Measurements from ENCODE around the gene HECW1.

Gene HECW1

GRCh38 chr7:43511769-43512515, 399.5 kb downstream of the HECW1 start:
- no peak for DNase-seq

- DNase-seq = peak; percentile 37
These were observed 400.8 kb downstream of the HECW1 start for GRCh38 chr7:43513251-43513650.

- DNase-seq = no peak
These were observed 404.3 kb downstream of the HECW1 start for GRCh38 chr7:43516581-43517342.

DNA sequence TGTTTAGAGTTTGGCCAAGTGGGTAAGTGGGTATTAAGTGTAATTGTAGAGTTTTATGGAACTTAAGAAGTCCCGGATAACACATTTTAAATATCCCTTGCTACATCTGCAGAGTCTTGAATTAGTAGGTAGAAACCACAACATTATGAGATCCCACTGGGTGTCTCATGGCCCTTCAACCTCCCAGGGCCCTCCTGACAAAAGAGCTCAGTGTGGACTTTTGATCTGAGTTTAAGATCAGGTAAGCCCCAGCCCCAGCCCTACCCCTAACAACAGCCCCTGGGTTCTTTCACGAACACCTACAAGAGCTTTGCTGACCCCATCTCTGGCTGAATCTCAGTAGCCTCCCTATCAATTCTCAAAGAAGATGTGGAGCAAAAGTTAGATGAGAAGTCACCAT, 405.0 kb downstream of the HECW1 start:
- DNase-seq = no peak

- DNase-seq = no peak
These were observed 407.8 kb downstream of the HECW1 start for GRCh38 chr7:43520201-43520600.

DNA sequence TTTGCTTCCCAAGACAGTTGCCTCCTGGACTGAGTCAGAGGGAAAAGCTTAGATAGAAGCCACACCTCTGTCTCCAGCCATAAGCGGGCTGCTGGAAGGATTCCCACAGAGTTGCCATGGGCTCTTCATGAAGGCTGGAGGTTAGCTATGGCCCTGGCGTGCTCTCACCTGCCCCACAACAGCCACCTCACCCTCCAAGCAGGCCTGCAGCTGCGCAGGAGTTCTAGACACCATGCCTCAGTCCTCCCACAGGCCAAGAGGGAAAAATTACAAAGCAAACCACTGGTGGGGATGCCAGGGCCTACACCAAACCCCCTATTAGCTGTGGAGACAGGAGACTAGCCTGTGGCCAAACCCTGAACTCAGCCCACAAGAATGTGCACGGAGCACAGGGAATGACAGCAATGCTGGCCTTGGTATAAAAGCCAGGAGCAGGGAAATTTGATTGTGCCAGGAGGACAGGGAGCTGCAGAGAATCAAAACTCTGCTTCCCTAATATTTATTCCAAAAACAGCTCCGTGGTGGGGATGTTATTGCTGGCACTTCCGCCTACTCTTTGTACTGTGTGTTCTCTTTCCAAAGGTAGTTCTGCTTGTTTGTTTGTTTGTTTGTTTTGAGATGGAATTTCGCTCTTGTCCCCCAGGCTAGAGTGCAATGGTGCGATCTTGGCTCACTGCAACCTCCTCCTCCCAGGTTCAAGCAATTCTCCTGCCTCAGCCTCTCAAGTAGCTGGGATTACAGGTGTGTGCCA, 410.1 kb downstream of the HECW1 start:
- DNase-seq = no peak

DNA sequence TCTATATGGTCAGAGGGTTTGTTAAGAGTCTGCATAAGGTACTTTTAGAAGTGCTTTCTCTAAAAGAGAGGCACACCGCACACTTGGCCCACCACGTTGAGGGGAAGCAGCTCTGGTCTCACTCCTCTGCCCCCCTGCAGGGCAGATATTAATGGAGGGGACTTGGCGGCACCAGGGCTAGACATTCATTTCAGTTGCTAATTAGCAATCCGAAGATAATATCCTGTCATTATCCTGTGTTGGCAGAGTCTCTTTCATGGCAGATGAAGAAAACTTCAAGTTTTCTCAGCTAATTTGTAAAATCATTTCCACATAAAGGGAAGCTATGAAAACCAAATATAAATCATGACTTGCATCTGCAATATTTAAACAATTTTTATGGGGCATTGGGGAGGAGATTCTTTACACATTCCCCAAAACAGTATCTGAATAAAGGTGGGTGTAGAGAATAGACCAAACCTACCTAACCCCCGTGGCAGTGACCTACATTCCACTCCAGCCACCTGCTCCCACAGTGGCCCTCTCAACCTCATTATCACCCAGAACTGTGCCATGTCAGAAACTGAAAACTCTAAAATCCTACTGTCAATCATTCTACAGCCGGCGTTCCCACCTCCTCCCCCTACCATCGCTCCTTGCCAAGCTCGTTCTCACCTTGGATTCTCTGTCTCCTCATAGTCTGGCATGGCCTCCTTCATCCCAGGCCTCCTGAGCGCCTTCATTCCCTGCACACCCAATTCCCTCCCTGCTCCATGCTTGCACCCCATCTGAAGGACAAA, 416.3 kb downstream of the HECW1 start:
- no peak for DNase-seq

- DNase-seq = no peak
These were observed 418.3 kb downstream of the HECW1 start for GRCh38 chr7:43530553-43531410.

DNA sequence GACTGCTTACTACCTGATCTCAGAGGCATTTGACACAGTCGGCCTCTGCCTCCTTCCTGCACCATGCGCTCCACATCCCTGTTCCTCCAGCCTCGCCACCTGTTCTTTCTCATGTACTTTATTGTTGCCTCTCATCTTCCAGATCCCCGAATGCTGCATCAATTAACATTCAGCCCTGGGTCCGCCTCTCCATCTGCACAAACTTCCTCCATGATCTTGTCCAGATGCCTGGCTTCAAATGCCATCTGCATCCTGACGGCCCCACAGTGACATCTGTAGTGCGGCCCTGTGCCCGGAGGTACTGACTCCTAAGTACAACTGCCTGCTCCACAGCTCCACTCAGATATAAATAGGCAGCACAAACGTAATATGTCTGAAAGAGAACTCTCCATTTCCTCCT, 419.3 kb downstream of the HECW1 start:
- no peak for DNase-seq

- DNase-seq = no peak
These were observed 421.5 kb downstream of the HECW1 start for GRCh38 chr7:43533801-43534479.

GRCh38 chr7:43535031-43535451, 422.6 kb downstream of the HECW1 start:
- DNase-seq = no peak

DNA sequence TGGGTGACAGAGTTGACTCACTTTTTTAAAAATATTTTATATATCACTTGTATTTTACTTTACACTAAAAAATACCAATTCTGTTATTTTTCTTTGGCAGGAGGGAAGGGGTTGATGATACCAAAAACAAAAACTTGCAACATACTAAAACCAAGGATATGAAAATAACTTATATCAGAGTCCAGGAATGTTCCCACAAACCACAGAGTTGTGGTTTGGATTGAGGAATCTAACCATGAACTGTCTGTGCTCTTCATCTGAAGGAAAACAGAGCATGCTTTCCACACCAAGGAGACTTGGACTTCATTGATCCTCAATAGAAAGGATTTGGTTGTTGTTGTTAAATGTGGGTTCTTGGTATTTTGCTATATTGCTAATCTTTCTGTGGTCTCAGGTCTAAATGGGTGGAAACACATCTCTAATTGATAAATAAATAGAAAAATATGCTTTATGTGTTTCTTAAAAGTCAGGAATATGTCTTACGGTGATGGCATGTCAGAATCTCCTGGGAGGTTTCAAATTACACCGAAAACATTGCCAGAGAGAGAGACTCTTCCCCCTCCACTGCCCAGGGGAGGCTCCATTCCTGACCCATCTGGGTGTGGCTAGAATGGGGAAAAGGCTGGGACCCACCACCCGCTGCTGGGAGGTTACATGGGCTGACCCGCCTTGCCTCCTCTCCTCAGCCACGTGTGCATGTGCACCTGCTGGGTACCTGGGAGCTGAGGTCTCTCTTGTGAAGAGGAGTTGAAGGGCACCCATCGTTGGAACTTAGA, 423.6 kb downstream of the HECW1 start:
- no peak for DNase-seq

GRCh38 chr7:43536773-43537172, 424.3 kb downstream of the HECW1 start:
- DNase-seq = no peak

GRCh38 chr7:43537765-43538403, 425.4 kb downstream of the HECW1 start:
- no peak for DNase-seq

DNA sequence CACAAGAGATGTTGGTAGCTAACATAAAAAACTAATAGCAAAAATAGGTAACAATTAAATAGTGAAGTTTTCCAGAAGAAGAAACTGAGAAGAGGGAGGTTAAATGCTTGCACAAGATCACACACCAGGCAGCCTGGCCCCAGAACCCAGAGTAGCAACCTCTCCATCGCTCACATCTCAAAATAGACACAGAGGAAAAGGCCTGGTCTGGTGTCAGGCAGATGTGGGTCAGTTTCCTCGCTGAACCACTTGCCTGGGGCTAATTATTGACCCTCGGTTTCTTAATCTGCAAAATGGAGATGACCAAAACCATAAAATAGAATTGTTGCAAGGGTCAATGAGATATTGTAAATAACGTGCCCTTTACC, 425.9 kb downstream of the HECW1 start:
- DNase-seq = no peak

- DNase-seq = no peak
These were observed 428.0 kb downstream of the HECW1 start for GRCh38 chr7:43540471-43540870.

DNA sequence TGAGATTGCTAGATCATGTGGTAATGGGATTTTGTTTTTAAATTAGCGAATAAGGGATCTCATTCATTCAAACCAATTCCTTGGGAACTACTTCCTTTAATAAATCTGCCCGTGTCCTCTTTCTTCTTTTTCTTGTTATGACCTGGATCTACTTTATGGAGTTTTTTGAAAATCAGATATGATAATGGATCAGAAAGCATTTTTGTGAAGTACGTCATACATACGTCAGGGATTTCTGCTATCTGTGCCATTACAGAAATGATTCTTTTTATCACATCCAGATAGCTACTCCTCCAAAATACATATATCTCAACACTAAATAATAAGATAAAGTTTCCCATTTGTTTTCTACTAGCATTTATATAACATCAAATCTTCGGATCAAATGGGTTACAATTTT, 430.3 kb downstream of the HECW1 start:
- DNase-seq = no peak

GRCh38 chr7:43546231-43546630, 433.8 kb downstream of the HECW1 start:
- DNase-seq = no peak

DNA sequence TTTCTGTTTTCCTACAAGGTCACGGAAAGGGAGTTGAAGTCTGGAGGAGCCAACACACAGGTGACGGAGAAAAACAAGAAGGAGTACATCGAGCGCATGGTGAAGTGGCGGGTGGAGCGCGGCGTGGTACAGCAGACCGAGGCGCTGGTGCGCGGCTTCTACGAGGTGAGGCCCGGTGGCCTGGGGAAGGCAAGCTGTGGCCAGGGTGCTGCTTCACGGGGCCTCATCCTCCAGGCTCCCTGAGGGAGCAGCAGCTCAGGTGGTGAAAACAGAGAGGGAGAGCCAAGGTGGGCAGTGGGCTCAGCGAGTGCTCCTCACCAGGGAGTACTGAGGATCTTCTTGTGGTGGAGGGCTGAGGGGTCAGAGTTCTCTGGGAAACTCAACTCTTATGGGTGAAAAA, 438.0 kb downstream of the HECW1 start:
- DNase-seq = no peak

GRCh38 chr7:43552122-43552521, 439.7 kb downstream of the HECW1 start:
- no peak for DNase-seq
